Left lung (tissue), 10 donors: ENCODE results near the gene PPP2R2D. TPM values are rescaled to one million over a fixed set of nuclear protein-coding genes. Genes with fewer than 3 reads are reported as not detected.
A peak's percentile ranks its signal among the peaks of the same experiment; 100 is the strongest.

ENCODE experiments used
- ATAC-seq: fragments of 200-7000 bp; cut with Tn5 transposase; one replicate; pipeline ENCODE4 v1.9.1; 2020; ENCODE audit warnings: moderate library complexity
- DNase-seq, 4 donors: peaks; one replicate each; pipeline ENCODE4 v3.0.0-alpha.2; 2013 to 2020
- H3K27ac ChIP-seq, 2 donors: fragments of 200-600 bp; sonication (generic) in 1 of 2; one replicate each; pipeline versions ENCODE4 v1.5.0 to v1.8.0; 2020 to 2021
- H3K27me3 ChIP-seq, 2 donors: fragments of 200-600 bp; sonication (generic) in 1 of 2; one replicate each; pipeline versions ENCODE4 v1.5.0 to v1.8.0; 2020 to 2021
- H3K36me3 ChIP-seq, 2 donors: fragments of 200-600 bp; sonication (generic) in 1 of 2; one replicate each; pipeline versions ENCODE4 v1.5.0 to v1.8.0; 2020 to 2021
- H3K4me1 ChIP-seq, 2 donors: fragments of 200-600 bp; one replicate each; pipeline ENCODE4 v1.8.0; 2021
- H3K4me3 ChIP-seq, 2 donors: fragments of 200-600 bp; sonication (generic) in 1 of 2; one replicate each; pipeline versions ENCODE4 v1.5.0 to v1.8.0; 2020 to 2021; ENCODE audit warnings: mild to moderate bottlenecking in 1 of 2
- H3K9me3 ChIP-seq, 2 donors: fragments of 200-600 bp; sonication (generic) in 1 of 2; one replicate each; pipeline versions ENCODE4 v1.5.0 to v1.8.0; 2020 to 2021
- CTCF ChIP-seq, 2 donors: fragments of 200-600 bp; sonication (generic) in 1 of 2; IDR thresholded peaks; one replicate each; pipeline versions ENCODE4 v1.5.0 to v1.8.0; 2021; ENCODE audit warnings: antibody characterized with exemption in 2 of 2
- intact Hi-C, 2 donors: fragments of 100-400 bp; cut with DNase I; formaldehyde crosslinking; loops; one replicate each; pipeline versions ENCODE4 v1.11.2 to v1.14.2; 2022
- polyA plus RNA-seq, 6 donors: library from polyadenylated mRNA; unstranded; fragments of 120-200 nt; gene quantifications; one replicate each; pipeline ENCODE4 v1.2.1, GENCODE V29; 2013; ENCODE audit not compliant: insufficient read length in 6 of 6
- total RNA-seq, 2 donors: library from RNA; stranded (reverse); fragmentation: NEBNext Ultra II Directional; extraction: Animal tissue kit (Norgen Biotek cat#: 25700); gene quantifications; one replicate each; pipeline ENCODE4 v1.2.1, GENCODE V29; 2021
- donor health status: DM: no; HTN: yes; CAD: no.
- donor health status: DM: no; HTN: no; CAD: no.

PPP2R2D gene
- total and polyA plus RNA-seq, 8 donors: 22.7 to 42.4 (median 35.8) TPM

- peaks cover 0 to 49% of the 10 kb centered on the region in 2 donors for H3K27me3 ChIP-seq
- no peak overlapping the region for H3K27ac ChIP-seq
- no peak for ATAC-seq
- H3K36me3 ChIP-seq: no peaks in the 10 kb centered on the region
- intact Hi-C loops: no loop called here
- TF ChIP-seq CTCF (IDR thresholded peaks at IDR 0.05): no peak
- DNase-seq: peak in 1 of 4 donors; percentile 68
- H3K4me3 ChIP-seq: no peak overlapping the region
- H3K9me3 ChIP-seq: no peaks in the 10 kb centered on the region
- H3K4me1 ChIP-seq: no peaks in the 10 kb centered on the region
These were observed 47.8 kb upstream of the PPP2R2D start for GRCh38 chr10:131852823-131853609.

GRCh38 chr10:131853610-131853964 lies 47.2 kb upstream of the PPP2R2D start:
- no peaks in the 10 kb centered on the region for H3K9me3 ChIP-seq

GRCh38 chr10:131854579-131855335 lies 46.1 kb upstream of the PPP2R2D start:
- Histone ChIP-seq H3K27ac (no peak overlapping the region), H3K4me3 (no peak overlapping the region), H3K27me3 (peaks cover 0 to 61% of the 10 kb centered on the region in 2 donors), H3K9me3 (no peaks in the 10 kb centered on the region), H3K36me3 (no peaks in the 10 kb centered on the region), H3K4me1 (no peaks in the 10 kb centered on the region)
- DNase-seq (peak in 1 of 4 donors; percentile 50), ATAC-seq (no peak)
- intact Hi-C loops: no loop called here
- no peak for TF ChIP-seq CTCF (IDR thresholded peaks at IDR 0.05)

More at GRCh38 chr10:131853610-131853964, 47.2 kb upstream of the PPP2R2D start:
- intact Hi-C loops: no loop called here
- Histone ChIP-seq H3K4me3 (no peak overlapping the region), H3K27ac (no peak overlapping the region), H3K36me3 (no peaks in the 10 kb centered on the region), H3K27me3 (peaks cover 0 to 51% of the 10 kb centered on the region in 2 donors), H3K4me1 (no peaks in the 10 kb centered on the region)
- TF ChIP-seq CTCF (IDR thresholded peaks at IDR 0.05): no peak
- no peak for ATAC-seq
- DNase-seq: peak in 1 of 4 donors; percentile 41

GRCh38 chr10:131855461-131856401 lies 45.1 kb upstream of the PPP2R2D start:
- H3K4me1 ChIP-seq: no peaks in the 10 kb centered on the region
- H3K36me3 ChIP-seq: no peaks in the 10 kb centered on the region
- peaks cover under 1 to 70% of the 10 kb centered on the region in 2 donors for H3K27me3 ChIP-seq
- no peak overlapping the region for H3K27ac ChIP-seq
- H3K4me3 ChIP-seq: no peak overlapping the region
- no peak for TF ChIP-seq CTCF (IDR thresholded peaks at IDR 0.05)
- intact Hi-C loops: no loop called here
- no peak for ATAC-seq
- H3K9me3 ChIP-seq: no peaks in the 10 kb centered on the region
- peak in 2 of 4 donors; percentile 19 to 47 for DNase-seq
